Transverse colon (tissue), 4 donors: ENCODE results near the gene ROBO1.

Source experiments
- CTCF ChIP-seq, 5 experiments: fragments of 200-600 bp in 3 of 5; fragments of 450-650 bp in 2 of 5; sonication (generic) in 3 of 5; IDR thresholded peaks; 1 replicate in 2 of 5; 2 replicates in 3 of 5; pipeline ENCODE4 v1.5.1; 2016 to 2017; ENCODE audit warnings: antibody characterized with exemption in 5 of 5, inconsistent platforms in 3 of 5, mild to moderate bottlenecking in 2 of 5, moderate library complexity in 1 of 5
- EP300 ChIP-seq: sonication (generic); formaldehyde crosslinking; IDR thresholded peaks from one replicate; pipeline ENCODE4 v1.6.1; 2017; ENCODE audit warnings: antibody characterized with exemption, low read depth
- POLR2A ChIP-seq: fragments of 450-650 bp; IDR thresholded peaks from one replicate; pipeline ENCODE4 v1.6.1; 2016; ENCODE audit warnings: antibody characterized with exemption, mild to moderate bottlenecking, moderate library complexity
- POLR2AphosphoS5 ChIP-seq, 3 donors: sonication (generic); formaldehyde crosslinking; IDR thresholded peaks; one replicate each; pipeline ENCODE4 v1.6.1; 2016; ENCODE audit warnings: antibody characterized with exemption in 3 of 3

GRCh38 chr3:78761126-78761525, 1006.7 kb downstream of the ROBO1 start:
- TF ChIP-seq CTCF (IDR thresholded peaks at IDR 0.05) (no peak), POLR2AphosphoS5 (IDR thresholded peaks at IDR 0.05) (no peak), EP300 (no peak), POLR2A (no peak)
